ENCODE data around the gene ME3. TPM values are rescaled to one million over a fixed set of nuclear protein-coding genes. Genes with fewer than 3 reads are reported as not detected.
"Not testable (repeated sequence)": the region's sequence is repeated elsewhere in the genome, so short reads cannot be mapped to it uniquely, and the experiment has no call there.

ME3 gene
- total RNA-seq, 1 donor from 2014 or later: 10.3 TPM

DNA sequence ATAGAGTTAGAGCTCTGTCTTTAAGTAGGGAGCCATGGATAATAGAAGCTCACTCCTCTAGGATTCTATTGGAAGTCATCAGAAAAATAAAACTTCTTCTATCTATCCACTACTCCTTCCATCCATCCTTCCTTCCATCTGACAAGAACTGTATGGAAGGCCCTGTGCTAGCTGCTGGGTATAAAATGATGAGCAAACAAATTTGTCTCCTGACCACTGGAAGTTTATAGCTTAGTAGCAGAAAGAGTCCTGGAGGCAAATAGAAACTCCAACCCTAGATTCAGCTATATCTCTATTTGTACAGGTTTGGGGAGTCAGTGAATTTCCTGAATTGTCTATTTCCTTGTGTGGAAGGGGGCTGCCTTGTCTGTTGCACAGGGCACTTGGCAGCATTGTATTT lies 136.6 kb downstream of the ME3 start:
- Histone ChIP-seq H3K4me3 (ENCODE audit: low read depth, low read length) (no peak overlapping the region), H3K27me3 (ENCODE audit: control insufficient read depth, insufficient read depth, low read length) (no peaks in the 10 kb centered on the region), H3K36me3 (ENCODE audit: control insufficient read depth, insufficient read depth, low read length) (no peaks in the 10 kb centered on the region)
- DNase-seq (ENCODE audit: low read depth) (no peak), FAIRE-seq (no peak)
- no peak for TF ChIP-seq CTCF (IDR thresholded peaks at IDR 0.05; ENCODE audit: insufficient read depth, low read length, severe bottlenecking)

GRCh38 chr11:86524620-86525352 lies 147.6 kb downstream of the ME3 start:
- no peak overlapping the region for H3K4me3 ChIP-seq (ENCODE audit: low read depth, low read length)
- no peaks in the 10 kb centered on the region for H3K36me3 ChIP-seq (ENCODE audit: control insufficient read depth, insufficient read depth, low read length)
- peak; percentile 77 for DNase-seq (ENCODE audit: low read depth)
- no peak for TF ChIP-seq CTCF (IDR thresholded peaks at IDR 0.05; ENCODE audit: insufficient read depth, low read length, severe bottlenecking)
- no peaks in the 10 kb centered on the region for H3K27me3 ChIP-seq (ENCODE audit: control insufficient read depth, insufficient read depth, low read length)
- FAIRE-seq: no peak

DNA sequence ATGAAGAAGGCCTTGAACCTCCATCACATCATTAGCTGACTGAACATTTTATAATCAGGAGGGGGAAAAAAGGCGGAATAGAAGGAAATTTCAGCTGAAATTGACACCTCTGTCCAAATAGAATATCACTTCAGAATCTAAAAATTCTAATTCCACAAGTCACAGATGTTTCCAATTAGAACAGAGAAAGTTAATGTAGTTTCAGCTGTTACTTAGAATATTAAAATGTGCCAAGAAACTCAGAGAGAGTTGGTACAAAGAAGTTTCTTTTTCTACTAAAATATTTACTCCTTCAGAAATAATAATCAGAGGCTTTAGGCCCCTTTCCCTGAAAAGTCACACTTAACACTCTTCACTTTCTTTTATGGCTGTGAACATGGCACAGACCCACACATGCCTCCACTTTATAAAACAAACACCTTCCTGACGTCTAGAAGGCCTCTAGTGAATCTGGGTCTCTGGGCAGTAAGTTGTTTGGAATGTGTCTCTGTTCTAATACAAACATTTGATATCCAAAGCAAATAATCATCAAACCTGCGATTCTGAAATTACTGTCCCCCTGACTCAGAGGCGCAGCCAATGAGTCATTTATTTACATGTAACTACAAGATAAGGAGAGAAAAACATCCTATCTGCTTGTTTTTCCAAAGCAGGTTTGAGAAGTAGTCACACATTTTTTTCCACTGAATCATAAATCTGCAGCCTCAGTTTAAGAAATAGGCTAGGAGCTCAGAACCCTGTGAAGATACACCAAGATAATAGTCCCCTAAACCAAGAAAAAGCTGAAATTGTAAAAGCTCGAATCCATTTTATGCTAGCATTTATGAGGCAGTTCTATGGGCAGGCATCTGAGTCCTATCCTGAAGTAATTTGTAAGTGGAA lies 148.4 kb downstream of the ME3 start:
- Histone ChIP-seq H3K27me3 (ENCODE audit: control insufficient read depth, insufficient read depth, low read length) (no peaks in the 10 kb centered on the region), H3K4me3 (ENCODE audit: low read depth, low read length) (no peak overlapping the region)
- FAIRE-seq: no peak

GRCh38 chr11:86522512-86522911 lies 149.9 kb downstream of the ME3 start:
- FAIRE-seq; H3K27me3 ChIP-seq (ENCODE audit: control insufficient read depth, insufficient read depth, low read length); H3K36me3 ChIP-seq (ENCODE audit: control insufficient read depth, insufficient read depth, low read length); H3K4me3 ChIP-seq (ENCODE audit: low read depth, low read length); DNase-seq (ENCODE audit: low read depth): not testable (repeated sequence)

More for the DNA sequence above, 148.4 kb downstream of the ME3 start:
- DNase-seq (ENCODE audit: low read depth): peak; percentile 100
- no peaks in the 10 kb centered on the region for H3K36me3 ChIP-seq (ENCODE audit: control insufficient read depth, insufficient read depth, low read length)
- TF ChIP-seq CTCF (IDR thresholded peaks at IDR 0.05; ENCODE audit: insufficient read depth, low read length, severe bottlenecking): no peak

DNA sequence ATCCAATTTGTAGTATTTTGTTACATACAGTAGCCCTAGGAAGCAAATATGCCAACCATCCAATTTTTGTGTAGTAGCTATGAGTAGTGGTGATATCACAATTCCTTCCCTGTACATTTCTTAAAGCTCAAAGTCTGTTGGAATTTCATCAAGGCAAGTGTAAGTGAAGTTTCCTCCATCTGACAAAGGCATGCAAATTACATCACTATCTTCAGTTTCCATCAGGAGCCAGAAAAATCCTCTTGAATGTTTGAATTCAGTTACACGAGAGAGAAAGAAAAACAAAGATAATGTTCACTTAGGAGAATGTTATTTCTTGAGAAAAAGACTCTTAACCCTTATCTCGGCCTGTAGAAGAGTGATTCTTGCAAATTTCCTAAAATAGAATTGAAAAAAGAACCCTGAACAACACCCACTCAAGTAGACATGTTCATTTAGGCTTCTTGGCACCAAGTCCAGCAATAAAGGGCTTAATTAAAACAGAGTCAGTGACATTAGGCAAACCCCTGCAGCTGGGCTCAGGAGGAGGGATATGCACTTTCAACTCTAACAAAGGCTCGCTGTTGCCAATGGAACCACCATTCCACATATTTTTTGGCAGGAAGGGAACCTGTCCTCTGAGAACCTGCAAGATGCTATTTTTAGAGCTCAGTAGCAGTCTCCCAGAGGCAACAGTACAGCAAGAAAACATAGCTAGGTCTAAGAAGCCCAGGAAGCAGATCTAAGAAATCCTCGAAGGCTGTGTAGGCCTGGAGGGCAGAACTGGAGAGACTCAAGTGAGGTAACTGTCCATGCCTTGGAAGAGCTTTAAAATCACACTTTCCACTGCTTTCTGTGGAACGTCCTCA lies 153.1 kb downstream of the ME3 start:
- FAIRE-seq (no peak), DNase-seq (ENCODE audit: low read depth) (peak; percentile 25)
- Histone ChIP-seq H3K27me3 (ENCODE audit: control insufficient read depth, insufficient read depth, low read length) (no peaks in the 10 kb centered on the region), H3K4me3 (ENCODE audit: low read depth, low read length) (no peak overlapping the region), H3K36me3 (ENCODE audit: control insufficient read depth, insufficient read depth, low read length) (no peaks in the 10 kb centered on the region)
- TF ChIP-seq CTCF (IDR thresholded peaks at IDR 0.05; ENCODE audit: insufficient read depth, low read length, severe bottlenecking): no peak

Data from bronchial epithelial cell (primary cell).